Right renal cortex interstitium (tissue), 3 donors: ENCODE data around the gene GALNT10. TPM values are rescaled to one million over a fixed set of nuclear protein-coding genes. Genes with fewer than 3 reads are reported as not detected.

Experiments
- DNase-seq, 3 donors: peaks; one replicate each; pipeline ENCODE4 v3.0.0-alpha.2; 2013; ENCODE audit warnings: low read depth in 3 of 3, low spot score in 2 of 3
- polyA plus RNA-seq, 3 donors: library from polyadenylated mRNA; unstranded; fragments of 120-200 nt; gene quantifications; one replicate each; pipeline ENCODE4 v1.2.1, GENCODE V29; 2013; ENCODE audit not compliant: insufficient read length in 3 of 3

Gene GALNT10
- polyA plus RNA-seq, 3 donors: 25.7 to 29.4 (median 27.4) TPM

- DNase-seq: no peak
These were observed 12.1 kb downstream of the GALNT10 start for GRCh38 chr5:154202379-154203260.

GRCh38 chr5:154203798-154204578 is 13.5 kb downstream of the GALNT10 start:
- DNase-seq: no peak

GRCh38 chr5:154205441-154206117 is 15.0 kb downstream of the GALNT10 start:
- no peak for DNase-seq

- DNase-seq: no peak
These were observed 15.8 kb downstream of the GALNT10 start for GRCh38 chr5:154206311-154206710.

GRCh38 chr5:154207204-154207603 is 16.7 kb downstream of the GALNT10 start:
- no peak for DNase-seq

- DNase-seq: no peak
These were observed 19.1 kb downstream of the GALNT10 start for GRCh38 chr5:154209591-154210081.

GRCh38 chr5:154210163-154210562 is 19.6 kb downstream of the GALNT10 start:
- DNase-seq: no peak

- DNase-seq: no peak
These were observed 21.3 kb downstream of the GALNT10 start for GRCh38 chr5:154211641-154212390.

- DNase-seq: no peak
These were observed 23.1 kb downstream of the GALNT10 start for GRCh38 chr5:154213592-154213991.

- DNase-seq: no peak
These were observed 24.0 kb downstream of the GALNT10 start for GRCh38 chr5:154214371-154215106.

- no peak for DNase-seq
These were observed 25.2 kb downstream of the GALNT10 start for GRCh38 chr5:154215571-154216325.

GRCh38 chr5:154217462-154217861 is 26.9 kb downstream of the GALNT10 start:
- DNase-seq: no peak

- DNase-seq: no peak
These were observed 28.3 kb downstream of the GALNT10 start for GRCh38 chr5:154218786-154219185.

- no peak for DNase-seq
These were observed 30.1 kb downstream of the GALNT10 start for GRCh38 chr5:154220625-154221024.

GRCh38 chr5:154221371-154221896 is 30.9 kb downstream of the GALNT10 start:
- no peak for DNase-seq

GRCh38 chr5:154222414-154222813 is 31.9 kb downstream of the GALNT10 start:
- no peak for DNase-seq

GRCh38 chr5:154223320-154223719 is 32.8 kb downstream of the GALNT10 start:
- DNase-seq: no peak

- no peak for DNase-seq
These were observed 36.6 kb downstream of the GALNT10 start for GRCh38 chr5:154227090-154227489.

GRCh38 chr5:154228696-154229095 is 38.2 kb downstream of the GALNT10 start:
- DNase-seq: no peak
